ENCODE results near the gene SCGB3A1.

Gene SCGB3A1

DNA sequence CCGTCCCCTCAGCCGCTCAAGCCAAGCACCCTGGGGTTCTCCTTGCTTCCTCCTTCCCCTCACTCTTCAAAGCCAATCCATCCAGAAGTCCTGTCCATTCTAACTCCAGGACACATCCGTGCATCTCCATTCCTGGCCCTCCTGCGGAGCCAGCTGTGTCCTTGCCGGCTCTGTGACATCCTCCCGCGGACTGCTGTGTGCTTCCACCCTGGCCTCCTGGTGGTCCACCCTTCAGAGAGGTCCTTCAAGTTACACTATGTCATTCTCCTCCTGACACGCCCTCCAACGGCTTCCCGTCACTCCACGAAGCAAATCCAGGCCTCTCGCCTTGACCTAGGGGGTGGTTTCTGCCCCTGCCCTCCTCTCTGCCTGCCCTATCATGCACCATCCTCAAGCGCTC lies 13.0 kb upstream of the SCGB3A1 start:
- no peak for DNase-seq (ENCODE audit: low read depth in 2 of 2)

DNA sequence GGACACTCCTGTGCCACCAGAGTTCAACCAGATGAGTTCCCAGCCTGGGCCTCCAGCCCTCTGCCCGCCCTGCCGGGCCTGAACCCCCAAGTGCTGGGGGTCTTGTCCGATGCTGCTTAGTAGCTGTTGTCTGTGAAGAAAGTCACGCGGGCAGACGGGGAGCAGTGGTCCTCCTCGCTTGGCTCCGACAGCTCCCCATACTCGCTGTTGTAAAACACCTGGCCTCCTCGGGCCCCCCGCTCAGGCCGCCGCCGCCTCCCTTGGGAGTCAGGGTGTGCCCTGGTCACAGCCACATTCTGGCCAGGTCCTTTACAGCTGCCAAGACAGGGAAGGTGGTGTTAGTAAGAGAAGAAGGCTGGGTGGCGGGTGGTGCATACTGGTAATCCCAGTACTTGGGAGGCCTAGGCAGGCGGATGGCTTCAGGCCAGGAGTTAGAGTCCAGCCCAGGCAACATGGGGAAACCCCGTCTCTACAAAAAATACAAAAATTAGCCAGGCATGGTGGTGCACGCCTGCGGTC lies 11.8 kb upstream of the SCGB3A1 start:
- no peak for DNase-seq (ENCODE audit: low read depth in 2 of 2)

DNA sequence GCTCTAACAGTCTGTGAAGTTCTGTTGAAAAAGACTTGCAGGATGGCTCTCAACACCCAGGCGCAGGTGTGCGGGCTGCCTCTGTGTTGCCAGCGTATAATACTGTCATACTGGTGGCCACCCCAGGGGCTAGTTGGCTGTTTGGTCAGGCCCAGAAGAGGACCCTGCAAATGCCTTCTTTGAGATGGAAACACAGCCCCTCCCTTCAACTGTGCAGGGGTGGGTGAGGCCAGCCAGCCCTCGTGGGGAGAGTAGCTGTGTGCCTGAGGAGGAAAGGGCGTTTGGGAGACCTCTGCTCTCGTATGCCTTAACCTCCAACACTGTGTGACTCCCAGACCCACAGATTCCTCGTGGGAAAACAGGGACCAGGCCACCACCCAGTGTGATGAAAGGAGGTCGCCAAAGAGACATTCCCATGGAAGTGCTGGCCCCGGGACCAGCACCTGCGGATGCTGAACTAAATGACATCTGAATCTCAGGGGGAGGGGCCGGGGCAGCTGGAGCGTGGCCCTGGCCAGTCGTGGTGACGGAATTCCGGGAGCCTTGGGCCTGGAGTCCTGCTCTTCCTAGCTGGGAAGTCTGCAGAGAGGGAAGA lies 11.3 kb upstream of the SCGB3A1 start:
- DNase-seq (ENCODE audit: low read depth in 2 of 2): no peak

DNA sequence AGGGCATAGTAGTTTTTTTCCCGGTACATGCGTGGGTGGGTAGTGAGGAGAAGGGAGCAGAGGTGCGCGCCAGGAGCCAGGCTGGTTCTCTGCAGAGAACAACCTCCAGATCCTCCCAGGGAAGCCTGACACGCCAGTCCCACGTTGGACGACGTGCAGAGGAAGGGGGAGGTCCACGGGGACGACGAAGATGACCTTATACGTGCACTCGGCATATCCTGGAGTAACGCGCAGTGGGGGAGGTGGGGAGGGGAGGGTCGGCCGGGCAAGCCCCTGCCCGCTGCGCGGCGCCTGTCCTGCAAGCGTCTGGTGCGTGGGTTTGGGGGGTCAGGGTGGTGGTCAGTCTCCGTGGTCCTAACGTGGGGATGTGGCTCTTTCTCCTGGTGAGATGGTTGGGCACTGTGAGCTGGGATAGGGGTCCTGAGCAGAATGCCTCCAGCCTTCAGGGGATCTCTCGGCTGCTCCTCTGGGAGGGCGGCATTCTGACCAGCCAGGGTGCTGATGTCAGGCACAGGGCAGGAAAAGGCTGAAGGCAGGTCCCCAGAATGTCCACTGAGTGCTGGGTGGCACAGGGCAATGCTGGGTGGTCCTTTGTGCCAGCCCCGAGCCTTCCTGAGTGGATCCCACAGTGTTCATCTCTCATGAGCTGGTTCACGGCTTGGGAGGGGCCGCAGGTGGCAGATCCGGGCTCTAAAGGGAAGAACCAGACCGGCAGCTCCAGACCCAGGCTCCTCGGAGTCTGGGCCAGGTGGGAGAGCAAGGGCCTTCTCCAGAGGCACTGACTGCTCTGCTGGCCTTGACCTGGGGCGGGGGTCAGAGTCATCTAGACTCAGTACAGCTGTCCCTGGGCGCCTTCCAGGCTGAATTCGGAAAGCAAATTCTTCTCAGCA lies 10.5 kb upstream of the SCGB3A1 start:
- no peak for DNase-seq (ENCODE audit: low read depth in 2 of 2)

DNA sequence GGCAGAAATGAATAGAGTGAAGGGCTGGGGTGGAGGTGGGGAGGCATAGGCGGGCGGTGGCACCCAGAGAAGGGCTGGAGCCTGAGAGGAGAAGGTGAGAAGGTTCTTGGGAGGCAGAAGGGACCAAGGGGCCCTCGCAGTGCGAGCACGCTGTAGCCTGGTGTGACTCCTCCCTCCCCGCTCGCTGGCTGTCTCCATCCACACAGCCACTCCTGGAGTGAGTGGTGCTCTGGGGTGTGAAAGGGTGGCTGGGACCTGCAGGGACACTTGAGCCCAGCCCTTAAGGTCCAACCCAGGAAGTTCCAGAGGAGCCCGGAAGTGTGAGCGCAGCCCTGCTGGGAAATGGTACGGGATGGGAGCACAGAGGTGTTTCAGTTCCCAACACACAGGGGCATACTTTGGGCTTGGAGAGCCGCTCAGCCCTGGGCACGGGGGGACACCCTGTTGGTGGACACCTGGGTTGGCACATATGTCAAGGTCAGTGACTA lies 9.3 kb upstream of the SCGB3A1 start:
- DNase-seq (ENCODE audit: low read depth in 2 of 2): no peak

DNA sequence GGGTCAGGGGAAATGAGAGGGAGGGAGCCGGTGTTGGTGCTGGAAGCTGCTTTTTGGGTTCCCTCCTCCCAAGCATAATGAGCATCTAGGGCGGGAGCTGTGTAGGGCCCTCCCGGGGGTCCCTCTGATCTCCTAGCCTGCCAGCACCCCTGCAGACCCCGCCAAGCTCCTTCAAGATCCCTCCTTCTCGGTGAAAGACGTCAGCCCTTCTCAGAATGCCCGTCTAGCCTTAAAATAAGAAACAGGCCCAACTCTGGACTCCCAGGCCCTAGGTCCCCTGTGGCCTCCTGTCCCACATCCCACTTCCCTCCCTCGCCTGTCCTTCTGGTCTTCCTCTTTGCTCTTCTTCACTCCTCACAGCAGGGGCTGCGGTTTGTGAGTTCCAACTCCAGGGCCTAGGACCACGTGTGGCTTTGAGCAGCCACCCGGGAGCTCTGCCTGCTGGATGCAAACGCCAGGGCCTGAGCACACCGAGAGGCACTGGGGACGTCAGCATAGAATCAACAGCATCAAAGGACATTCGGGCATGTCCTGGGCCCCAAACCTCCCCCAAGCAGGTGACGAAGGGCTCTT lies 8.8 kb upstream of the SCGB3A1 start:
- DNase-seq (ENCODE audit: low read depth in 2 of 2): no peak

DNA sequence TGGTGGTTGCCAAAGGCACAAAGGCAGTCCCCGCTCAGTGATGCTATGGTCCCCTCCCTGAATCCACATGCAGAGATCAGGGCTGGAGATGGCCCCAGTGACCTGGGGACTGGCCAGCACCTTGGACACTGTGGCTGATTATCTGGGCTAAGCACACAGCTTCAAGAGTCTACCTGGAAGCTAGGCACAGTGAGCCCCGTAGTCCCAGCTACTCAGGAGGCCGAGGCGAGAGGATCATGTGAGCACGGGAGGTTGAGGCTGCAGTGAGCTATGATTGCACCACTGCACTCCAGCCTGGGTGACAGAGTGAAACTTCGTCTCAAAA lies 8.3 kb upstream of the SCGB3A1 start:
- no peak for DNase-seq (ENCODE audit: low read depth in 2 of 2)

DNA sequence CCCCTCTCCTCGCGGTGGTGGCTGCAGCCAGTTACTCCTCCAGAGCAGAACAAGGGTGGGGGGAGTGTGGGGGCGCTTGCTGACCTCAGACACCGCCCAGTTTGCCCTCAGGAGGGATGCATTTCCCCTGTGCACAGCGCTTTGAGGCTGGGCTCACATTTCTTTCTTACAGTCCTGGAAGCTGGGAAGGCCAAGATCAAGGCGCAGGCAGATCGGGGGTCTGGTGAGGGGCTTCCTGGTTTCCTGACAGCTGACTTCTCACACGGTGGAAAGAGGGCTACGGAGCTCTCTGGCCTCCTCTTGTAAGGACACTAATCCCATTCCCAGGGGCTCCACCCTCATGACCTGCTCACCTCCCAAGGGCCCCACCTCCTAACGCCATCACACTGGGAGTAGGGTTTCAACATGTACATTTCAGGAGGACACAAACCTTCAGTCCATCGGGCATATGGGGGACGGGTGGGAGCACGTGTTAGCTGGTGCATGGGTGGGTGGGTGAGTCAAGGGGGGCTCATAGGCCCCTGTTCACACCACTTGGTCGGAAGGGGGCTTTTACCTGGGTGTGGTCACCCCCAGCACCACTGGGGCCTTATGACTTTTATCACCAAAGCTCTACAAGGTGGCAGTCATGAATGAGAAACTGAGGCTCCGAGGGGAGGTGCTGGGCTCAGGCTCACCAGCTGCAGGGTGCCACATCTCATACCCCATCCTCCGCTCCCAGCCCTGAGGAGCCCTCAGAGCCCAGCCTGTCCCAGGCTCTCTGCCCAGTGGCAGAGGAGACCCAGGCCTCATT lies 7.7 kb upstream of the SCGB3A1 start:
- DNase-seq (ENCODE audit: low read depth in 2 of 2): no peak

DNA sequence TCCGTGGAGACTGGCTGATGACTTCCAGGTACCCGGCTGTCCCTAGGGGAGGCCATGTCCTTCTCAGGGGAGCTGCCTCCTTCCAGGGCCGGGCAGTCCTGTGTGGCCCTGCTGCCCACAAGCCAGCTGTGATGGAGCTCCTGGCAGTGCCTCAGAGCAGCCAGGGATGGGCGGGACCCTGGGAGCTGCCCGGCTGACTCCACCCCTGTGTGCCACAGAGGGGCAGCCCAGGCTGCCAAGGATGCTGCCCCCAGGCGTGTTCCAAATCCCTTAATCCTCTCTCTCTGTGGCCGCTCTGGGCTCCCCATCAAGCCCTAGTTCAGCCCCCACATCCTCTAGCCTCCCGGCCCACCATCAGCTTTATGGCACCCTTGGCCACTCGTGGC lies 7.0 kb upstream of the SCGB3A1 start:
- DNase-seq (ENCODE audit: low read depth in 2 of 2): no peak

DNA sequence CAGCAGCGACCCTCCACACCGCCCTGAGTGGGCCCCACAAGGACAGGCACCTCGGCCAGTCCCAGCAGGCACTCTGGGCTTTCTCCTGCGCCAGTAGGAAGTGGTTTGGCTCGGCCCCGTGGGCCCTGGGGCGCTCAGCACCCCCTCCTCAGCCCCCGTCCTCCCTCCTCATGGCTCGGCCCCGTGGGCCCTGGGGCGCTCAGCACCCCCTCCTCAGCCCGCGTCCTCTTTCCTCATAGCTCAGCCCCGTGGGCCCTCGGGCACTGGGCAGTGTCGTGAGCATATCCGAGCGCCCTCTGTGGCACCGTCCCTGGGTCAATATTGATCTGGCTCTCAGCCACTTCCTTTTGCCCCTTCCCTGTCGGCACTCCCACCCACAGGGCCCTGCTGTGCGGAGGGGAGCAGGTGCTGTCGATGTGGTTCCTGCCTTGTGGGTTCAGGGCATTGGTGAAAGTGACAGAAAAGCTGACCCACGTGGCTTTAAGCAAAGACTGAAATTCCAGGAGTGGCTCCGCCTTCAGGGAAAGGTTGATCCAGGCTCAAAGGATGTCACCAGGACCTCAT lies 5.5 kb upstream of the SCGB3A1 start:
- no peak for DNase-seq (ENCODE audit: low read depth in 2 of 2)

DNA sequence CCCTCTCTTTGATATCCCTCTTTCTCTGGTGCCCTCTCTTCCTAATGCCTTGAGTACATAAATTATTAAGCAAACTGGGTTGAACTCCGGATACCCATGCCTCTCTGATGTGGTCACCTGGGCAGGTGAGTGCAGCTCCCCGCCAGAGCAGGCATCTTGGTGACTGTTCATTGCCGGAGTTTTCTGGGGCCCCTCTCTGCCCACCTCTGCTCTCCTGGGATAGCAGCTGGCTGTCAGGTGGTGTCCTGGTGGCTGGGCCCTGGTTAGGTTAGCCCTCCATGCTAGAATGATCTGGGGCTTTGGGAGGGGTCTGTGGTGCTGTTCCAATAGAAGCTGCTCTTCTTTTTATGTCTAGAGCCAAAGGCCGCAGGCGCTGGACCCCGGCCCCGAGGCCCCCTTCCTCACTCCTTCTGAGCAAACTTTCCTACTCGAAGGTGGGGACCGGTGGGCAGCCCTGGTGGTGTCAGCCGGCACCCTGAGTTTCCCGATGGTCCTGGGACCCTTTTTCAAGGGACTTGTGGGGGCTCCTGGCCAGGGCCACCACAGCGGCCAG lies 4.9 kb upstream of the SCGB3A1 start:
- DNase-seq (ENCODE audit: low read depth in 2 of 2): no peak

DNA sequence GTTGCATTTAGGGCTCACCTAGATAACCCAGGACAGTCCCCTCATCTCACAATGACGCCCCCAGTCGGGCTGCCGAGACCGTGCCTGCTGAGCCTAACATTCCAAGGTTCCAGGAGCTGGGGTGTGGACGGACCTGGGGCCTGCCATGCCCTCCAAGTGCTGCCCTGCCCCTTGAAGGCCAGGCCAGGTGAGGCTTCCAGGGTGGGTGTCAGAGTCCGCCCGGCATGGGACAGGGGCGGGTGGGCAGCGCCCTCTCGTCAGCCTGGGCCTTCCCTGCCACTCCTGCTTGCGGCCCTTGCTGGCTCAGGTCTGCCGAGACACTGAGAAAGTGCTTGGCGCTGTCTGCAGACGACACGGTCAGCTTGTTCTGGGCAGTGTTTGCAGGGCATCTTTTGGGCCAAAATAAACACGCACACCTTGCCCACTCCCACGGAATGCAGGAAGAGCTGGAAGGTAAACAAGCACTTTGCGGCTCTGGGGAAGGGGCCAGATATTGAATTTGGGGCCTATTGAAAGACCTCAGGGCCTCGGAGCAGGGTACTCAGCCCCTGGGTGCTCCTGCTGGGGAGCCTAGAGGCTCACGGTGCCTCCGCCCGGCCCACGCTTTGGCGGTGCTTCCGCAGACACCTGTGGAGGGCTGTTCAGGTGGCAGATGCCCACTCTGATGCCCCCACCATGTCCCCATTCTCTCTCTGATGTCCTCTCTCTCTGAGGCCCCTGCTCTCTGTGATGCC lies 4.2 kb upstream of the SCGB3A1 start:
- no peak for DNase-seq (ENCODE audit: low read depth in 2 of 2)

DNA sequence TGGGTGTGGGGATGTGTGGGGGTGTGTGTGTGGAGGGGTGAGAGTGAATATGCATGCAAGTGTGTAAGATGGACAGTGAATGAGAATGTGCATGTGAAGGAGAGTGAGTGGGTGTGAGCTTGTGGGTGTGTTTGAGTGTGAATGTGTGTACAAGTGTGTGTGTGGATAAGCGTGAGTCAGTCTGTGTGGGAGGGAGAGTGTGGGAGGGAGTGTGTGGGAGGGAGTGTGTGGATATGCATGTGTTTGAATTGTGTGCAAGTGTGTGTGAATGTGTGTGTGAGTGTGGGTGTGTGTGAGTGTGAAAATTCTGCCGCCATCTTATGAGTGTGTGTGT lies 3.7 kb upstream of the SCGB3A1 start:
- no peak for DNase-seq (ENCODE audit: low read depth in 2 of 2)

DNA sequence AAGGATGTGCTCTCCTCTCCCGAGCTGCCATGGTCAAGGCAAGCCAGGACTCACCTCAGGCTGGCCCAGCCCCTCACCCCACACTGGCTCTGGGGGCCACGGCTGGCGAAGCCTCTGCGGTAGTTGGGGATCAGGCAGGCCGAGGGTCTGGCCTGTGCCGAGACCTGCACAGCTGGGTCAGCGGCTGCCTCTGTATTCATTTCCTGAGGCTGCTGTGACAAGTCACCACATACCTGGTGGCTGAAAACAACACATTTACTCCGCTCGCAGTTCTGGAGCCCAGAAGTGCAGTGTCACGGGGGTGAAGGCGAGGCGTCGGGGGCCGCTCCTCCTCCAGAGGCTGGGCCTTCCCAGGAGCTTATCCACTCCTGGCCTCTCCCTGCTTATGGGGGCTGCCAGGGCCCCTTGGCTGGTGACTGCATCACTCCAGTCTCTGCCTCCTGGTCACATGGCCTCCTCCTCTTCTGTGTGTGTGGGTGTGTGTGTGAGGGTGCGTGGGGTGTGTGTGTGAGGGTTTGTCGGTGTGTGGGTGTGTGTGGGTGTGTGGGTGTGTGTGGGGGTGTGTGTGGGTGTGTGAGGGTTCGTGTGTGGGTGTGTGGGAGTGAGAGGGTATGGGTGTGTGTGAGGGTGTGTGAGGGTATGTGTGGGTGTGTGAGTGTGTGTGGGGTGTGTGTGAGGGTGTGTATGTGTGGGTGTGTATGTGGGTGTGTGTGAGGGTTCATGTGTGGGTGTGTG lies 3.2 kb upstream of the SCGB3A1 start:
- DNase-seq (ENCODE audit: low read depth in 2 of 2): no peak

DNA sequence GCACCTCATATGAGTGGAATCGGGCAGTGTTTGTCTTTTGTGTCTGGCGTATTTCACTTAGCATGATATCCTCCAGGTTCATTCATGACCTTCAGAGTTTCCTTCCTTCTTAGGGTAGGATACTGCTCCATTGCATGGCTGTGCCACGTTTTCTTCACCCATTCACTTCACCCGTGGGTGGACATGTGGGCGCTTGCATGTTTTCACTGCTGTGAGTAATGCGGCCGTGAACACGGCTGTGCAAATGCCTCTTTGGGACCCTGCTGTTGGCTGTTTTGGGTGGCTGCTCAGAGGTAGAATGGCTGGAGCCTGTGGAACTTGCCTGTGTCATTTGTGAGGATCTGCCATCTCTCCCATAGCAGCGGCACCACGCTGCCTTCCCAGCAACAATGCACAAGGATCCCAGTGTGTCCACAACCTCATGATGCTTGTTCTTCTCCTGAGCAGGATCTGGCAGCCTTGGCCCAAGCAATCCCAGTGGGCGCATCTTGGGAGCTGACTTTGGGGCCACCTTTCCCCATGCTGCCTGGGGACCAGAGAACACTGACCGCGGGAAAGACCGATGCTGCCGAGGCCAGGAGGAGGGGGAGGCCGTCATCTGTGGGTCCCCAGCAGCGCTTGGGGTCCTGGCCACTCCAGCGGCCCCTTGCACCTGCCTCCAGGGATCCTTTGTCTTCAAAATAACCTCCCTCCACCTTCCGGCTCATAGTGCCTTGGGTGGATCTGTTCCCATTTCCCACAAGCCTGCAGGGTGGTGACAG lies 2.3 kb upstream of the SCGB3A1 start:
- no peak for DNase-seq (ENCODE audit: low read depth in 2 of 2)

DNA sequence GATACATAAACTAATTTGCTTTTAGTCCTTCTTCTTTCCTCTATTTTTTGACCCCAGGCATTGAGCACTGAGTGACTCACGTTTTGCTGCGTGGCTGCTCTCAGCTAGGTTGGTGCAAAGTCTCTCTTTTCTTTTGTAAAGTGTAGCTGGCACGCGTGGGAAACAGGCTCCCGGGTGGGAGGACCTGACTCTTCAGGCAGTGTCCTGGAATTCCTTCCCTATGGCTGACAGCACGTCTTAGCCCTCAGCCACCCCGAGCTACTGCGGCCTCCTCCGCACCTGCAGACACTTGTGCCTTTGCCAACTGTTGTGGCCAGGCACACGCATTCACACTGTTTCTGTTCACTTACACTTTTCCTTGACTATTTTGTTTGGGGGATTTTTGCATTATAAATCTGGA lies 877 bp upstream of the SCGB3A1 start:
- DNase-seq (ENCODE audit: low read depth in 2 of 2): no peak

DNA sequence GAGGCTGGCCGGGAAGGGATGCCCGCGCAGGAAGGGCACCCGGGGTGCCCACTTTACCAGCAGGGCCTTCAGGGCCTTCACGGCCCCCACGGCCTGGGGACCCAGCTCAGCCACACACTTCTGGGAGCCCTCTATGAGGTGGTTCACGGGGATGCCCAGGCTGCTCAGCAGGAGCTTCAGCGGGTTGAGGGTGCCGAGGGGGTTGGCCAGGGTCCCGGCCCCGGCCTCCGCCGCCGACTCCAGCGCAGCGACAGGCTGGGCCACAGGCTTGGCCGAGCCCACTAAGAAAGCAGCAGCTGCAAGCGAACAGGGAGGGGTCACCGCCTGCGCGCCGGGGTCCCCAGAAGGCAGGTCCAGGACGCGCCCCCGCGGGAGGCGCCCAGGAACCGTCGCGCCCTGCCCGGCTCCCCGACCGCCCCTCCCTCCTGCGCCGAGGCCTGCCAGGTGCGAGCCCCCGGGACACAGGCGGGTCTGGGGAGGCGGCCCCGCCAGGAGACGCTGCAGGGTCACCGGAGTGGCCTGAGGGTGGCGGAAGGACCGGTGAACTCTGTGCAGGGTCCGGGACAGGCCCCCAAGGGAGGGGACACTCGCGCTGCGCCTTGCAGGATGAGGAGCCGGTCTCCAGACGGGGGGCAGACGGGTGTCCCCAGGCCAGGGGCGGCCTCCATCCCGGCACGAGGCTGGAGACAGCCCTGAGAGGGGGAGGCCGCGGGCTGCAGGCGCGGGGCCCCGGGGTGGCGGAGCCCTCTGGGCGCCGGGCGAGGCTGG lies 572 bp downstream of the SCGB3A1 start:
- no peak for DNase-seq (ENCODE audit: low read depth in 2 of 2)

DNA sequence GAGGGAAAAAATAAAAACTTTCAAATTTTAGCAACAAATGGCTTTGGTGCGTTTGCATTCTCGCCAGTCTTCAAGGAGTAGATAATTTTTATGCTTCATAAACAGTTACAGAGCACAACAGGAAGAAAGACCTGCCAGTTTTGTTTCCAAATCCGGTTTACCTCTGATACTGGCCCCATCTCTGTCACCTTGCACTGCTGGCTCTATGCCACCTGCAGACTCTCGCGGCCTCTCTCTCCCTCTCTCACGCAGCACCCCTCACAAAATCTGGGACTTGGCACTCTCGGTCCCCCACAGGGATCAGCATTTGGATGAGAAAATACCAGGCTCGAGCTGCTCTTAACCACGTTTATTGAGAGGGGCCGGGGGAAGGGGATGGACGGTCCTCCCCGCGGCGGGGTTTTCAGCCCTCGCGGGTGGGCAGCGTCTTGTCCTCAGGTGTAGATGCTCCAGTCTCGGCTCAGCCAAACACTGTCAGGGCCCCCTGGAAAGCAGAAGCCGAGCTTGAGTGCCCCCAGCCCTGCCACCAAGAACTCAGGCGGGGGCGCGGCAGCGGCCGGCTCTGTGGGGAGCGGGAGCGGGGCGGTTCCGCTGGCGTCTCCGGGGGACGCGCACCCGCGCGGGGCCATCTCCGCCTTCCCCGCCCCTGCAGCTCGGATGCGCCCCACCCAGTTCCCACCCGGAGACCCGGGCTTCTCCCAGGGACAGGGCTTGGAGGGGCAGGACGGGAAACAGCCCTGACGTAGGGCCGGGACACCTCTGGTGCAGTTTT lies 1.3 kb downstream of the SCGB3A1 start:
- no peak for DNase-seq (ENCODE audit: low read depth in 2 of 2)
